ENCODE measurements around the gene AMPD3.

DNA sequence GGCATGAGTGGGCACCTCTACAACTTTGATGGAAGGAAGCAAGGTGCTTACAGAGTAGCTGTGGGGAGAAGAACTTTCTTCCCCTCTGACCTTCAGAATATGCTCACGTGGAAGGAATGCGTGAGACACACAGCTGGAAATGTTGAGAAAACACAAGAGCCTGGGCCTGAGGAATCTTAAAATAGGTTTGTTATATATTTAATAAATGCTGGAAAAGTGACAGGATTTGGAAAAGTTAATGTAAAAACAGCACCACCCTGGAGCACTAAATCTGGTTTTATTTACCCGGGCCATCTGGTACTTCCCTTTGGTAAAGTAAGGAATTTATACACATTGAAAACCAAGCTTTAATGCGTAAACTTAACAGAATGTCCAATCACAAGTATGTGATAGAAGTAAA, 14.0 kb upstream of the AMPD3 start:
- no peak for TF ChIP-seq CTCF (IDR thresholded peaks at IDR 0.05)
- TF ChIP-seq EZH2 (IDR thresholded peaks at IDR 0.05; ENCODE audit: borderline replicate concordance, insufficient read depth, low read depth, low read length, poor library complexity, severe bottlenecking) = no peak
